ENCODE data around the gene ARHGAP24. TPM values are rescaled to one million over a fixed set of nuclear protein-coding genes. Genes with fewer than 3 reads are reported as not detected.
A peak's percentile ranks its signal among the peaks of the same experiment; 100 is the strongest.

The ARHGAP24 gene
- total RNA-seq, 1 experiment from 2014 or later, result 65.1 TPM

GRCh38 chr4:85681221-85681657 is 206.3 kb downstream of the ARHGAP24 start:
- Histone ChIP-seq H3K9me3 (ENCODE audit: low read length) (no peaks in the 10 kb centered on the region), H3K9ac (ENCODE audit: low read length) (no peak overlapping the region; the same call in 1 of the 2 replicates), H3K27me3 (ENCODE audit: low read length) (no peaks in the 10 kb centered on the region), H3K9me2 (replicated peaks; ENCODE audit: insufficient read depth, low read length) (no peaks in the 10 kb centered on the region), H3K79me2 (ENCODE audit: low read length) (peaks cover 10% of the 10 kb centered on the region; the same call in 1 of the 2 replicates), H3K27ac (ENCODE audit: low read length) (peak overlapping the region; percentile 80), H4K20me1 (ENCODE audit: insufficient read depth, low read depth, low read length) (no peaks in the 10 kb centered on the region), H3K4me1 (ENCODE audit: low read length) (peaks cover 52% of the 10 kb centered on the region), H2AFZ (ENCODE audit: low read length) (no peak overlapping the region), H3K4me3 (ENCODE audit: low read length) (no peak overlapping the region), H3K4me2 (ENCODE audit: low read depth, low read length, poor library complexity, severe bottlenecking) (peak overlapping the region; percentile 30), H3K36me3 (ENCODE audit: insufficient read depth, low read length) (no peaks in the 10 kb centered on the region)
- no peak for DNase-seq

- no peak for DNase-seq
- Histone ChIP-seq H3K9ac (ENCODE audit: low read length) (no peak overlapping the region), H2AFZ (ENCODE audit: low read length) (no peak overlapping the region), H3K4me1 (ENCODE audit: low read length) (peaks cover 46% of the 10 kb centered on the region), H3K27me3 (ENCODE audit: low read length) (no peaks in the 10 kb centered on the region), H4K20me1 (ENCODE audit: insufficient read depth, low read depth, low read length) (no peaks in the 10 kb centered on the region), H3K79me2 (ENCODE audit: low read length) (peaks cover 12% of the 10 kb centered on the region; the same call in 1 of the 2 replicates), H3K9me3 (ENCODE audit: low read length) (no peaks in the 10 kb centered on the region), H3K4me2 (ENCODE audit: low read depth, low read length, poor library complexity, severe bottlenecking) (no peak overlapping the region), H3K9me2 (replicated peaks; ENCODE audit: insufficient read depth, low read length) (no peaks in the 10 kb centered on the region), H3K4me3 (ENCODE audit: low read length) (no peak overlapping the region), H3K36me3 (ENCODE audit: insufficient read depth, low read length) (no peaks in the 10 kb centered on the region), H3K27ac (ENCODE audit: low read length) (peak overlapping the region; percentile 80)
Measured at GRCh38 chr4:85681921-85682320, 207.0 kb downstream of the ARHGAP24 start.

- Histone ChIP-seq H3K27ac (ENCODE audit: low read length) (peak overlapping the region; percentile 80; the same call in 1 of the 2 replicates), H4K20me1 (ENCODE audit: insufficient read depth, low read depth, low read length) (no peaks in the 10 kb centered on the region), H2AFZ (ENCODE audit: low read length) (no peak overlapping the region), H3K4me3 (ENCODE audit: low read length) (no peak overlapping the region), H3K4me1 (ENCODE audit: low read length) (peaks cover 42% of the 10 kb centered on the region), H3K9me3 (ENCODE audit: low read length) (no peaks in the 10 kb centered on the region), H3K9ac (ENCODE audit: low read length) (no peak overlapping the region), H3K4me2 (ENCODE audit: low read depth, low read length, poor library complexity, severe bottlenecking) (no peak overlapping the region), H3K79me2 (ENCODE audit: low read length) (peaks cover 16% of the 10 kb centered on the region), H3K27me3 (ENCODE audit: low read length) (no peaks in the 10 kb centered on the region), H3K36me3 (ENCODE audit: insufficient read depth, low read length) (no peaks in the 10 kb centered on the region), H3K9me2 (replicated peaks; ENCODE audit: insufficient read depth, low read length) (no peaks in the 10 kb centered on the region)
- DNase-seq, result no peak
Measured at GRCh38 chr4:85682391-85682790, 207.4 kb downstream of the ARHGAP24 start.

- Histone ChIP-seq H3K27ac (ENCODE audit: low read length) (peak overlapping the region; percentile 37; the same call in 1 of the 2 replicates), H3K9me3 (ENCODE audit: low read length) (no peaks in the 10 kb centered on the region), H3K4me1 (ENCODE audit: low read length) (peaks cover 27% of the 10 kb centered on the region), H3K9ac (ENCODE audit: low read length) (no peak overlapping the region), H2AFZ (ENCODE audit: low read length) (no peak overlapping the region), H3K36me3 (ENCODE audit: insufficient read depth, low read length) (no peaks in the 10 kb centered on the region), H4K20me1 (ENCODE audit: insufficient read depth, low read depth, low read length) (no peaks in the 10 kb centered on the region), H3K9me2 (replicated peaks; ENCODE audit: insufficient read depth, low read length) (no peaks in the 10 kb centered on the region), H3K4me2 (ENCODE audit: low read depth, low read length, poor library complexity, severe bottlenecking) (no peak overlapping the region), H3K4me3 (ENCODE audit: low read length) (no peak overlapping the region), H3K79me2 (ENCODE audit: low read length) (peaks cover 35% of the 10 kb centered on the region), H3K27me3 (ENCODE audit: low read length) (no peaks in the 10 kb centered on the region)
- no peak for DNase-seq
Measured at GRCh38 chr4:85684676-85685075, 209.7 kb downstream of the ARHGAP24 start.

GRCh38 chr4:85686398-85686797 is 211.4 kb downstream of the ARHGAP24 start:
- DNase-seq, result no peak
- H3K36me3 ChIP-seq (ENCODE audit: insufficient read depth, low read length), result no peaks in the 10 kb centered on the region
- no peak overlapping the region for H2AFZ ChIP-seq (ENCODE audit: low read length)
- no peaks in the 10 kb centered on the region for H4K20me1 ChIP-seq (ENCODE audit: insufficient read depth, low read depth, low read length)
- no peaks in the 10 kb centered on the region for H3K9me2 ChIP-seq (replicated peaks; ENCODE audit: insufficient read depth, low read length)
- H3K4me3 ChIP-seq (ENCODE audit: low read length), result no peak overlapping the region
- H3K79me2 ChIP-seq (ENCODE audit: low read length), result peaks cover 44% of the 10 kb centered on the region
- no peak overlapping the region for H3K9ac ChIP-seq (ENCODE audit: low read length)
- peaks cover 11% of the 10 kb centered on the region for H3K4me1 ChIP-seq (ENCODE audit: low read length)
- no peaks in the 10 kb centered on the region for H3K9me3 ChIP-seq (ENCODE audit: low read length)
- H3K4me2 ChIP-seq (ENCODE audit: low read depth, low read length, poor library complexity, severe bottlenecking), result no peak overlapping the region
- H3K27ac ChIP-seq (ENCODE audit: low read length), result no peak overlapping the region
- H3K27me3 ChIP-seq (ENCODE audit: low read length), result no peaks in the 10 kb centered on the region

GRCh38 chr4:85688055-85688740 is 213.2 kb downstream of the ARHGAP24 start:
- no peak overlapping the region for H2AFZ ChIP-seq (ENCODE audit: low read length)
- no peaks in the 10 kb centered on the region for H3K36me3 ChIP-seq (ENCODE audit: insufficient read depth, low read length)
- H3K79me2 ChIP-seq (ENCODE audit: low read length), result peaks cover 61% of the 10 kb centered on the region
- no peak for DNase-seq
- no peak overlapping the region for H3K27ac ChIP-seq (ENCODE audit: low read length)
- no peak overlapping the region for H3K4me3 ChIP-seq (ENCODE audit: low read length)
- H3K9me3 ChIP-seq (ENCODE audit: low read length), result no peaks in the 10 kb centered on the region
- H4K20me1 ChIP-seq (ENCODE audit: insufficient read depth, low read depth, low read length), result no peaks in the 10 kb centered on the region
- no peaks in the 10 kb centered on the region for H3K9me2 ChIP-seq (replicated peaks; ENCODE audit: insufficient read depth, low read length)
- no peak overlapping the region for H3K4me2 ChIP-seq (ENCODE audit: low read depth, low read length, poor library complexity, severe bottlenecking)
- H3K4me1 ChIP-seq (ENCODE audit: low read length), result no peaks in the 10 kb centered on the region; the same call in 1 of the 2 replicates
- H3K27me3 ChIP-seq (ENCODE audit: low read length), result no peaks in the 10 kb centered on the region
- no peak overlapping the region for H3K9ac ChIP-seq (ENCODE audit: low read length)

GRCh38 chr4:85696661-85697060 is 221.7 kb downstream of the ARHGAP24 start:
- H3K79me2 ChIP-seq (ENCODE audit: low read length), result peaks cover 39% of the 10 kb centered on the region
- H3K36me3 ChIP-seq (ENCODE audit: insufficient read depth, low read length), result no peaks in the 10 kb centered on the region
- no peaks in the 10 kb centered on the region for H3K9me2 ChIP-seq (replicated peaks; ENCODE audit: insufficient read depth, low read length)
- H3K27ac ChIP-seq (ENCODE audit: low read length), result no peak overlapping the region
- H3K9ac ChIP-seq (ENCODE audit: low read length), result no peak overlapping the region
- H3K9me3 ChIP-seq (ENCODE audit: low read length), result no peaks in the 10 kb centered on the region
- H3K4me1 ChIP-seq (ENCODE audit: low read length), result peaks cover 18% of the 10 kb centered on the region
- DNase-seq, result no peak
- H3K27me3 ChIP-seq (ENCODE audit: low read length), result no peaks in the 10 kb centered on the region
- H4K20me1 ChIP-seq (ENCODE audit: insufficient read depth, low read depth, low read length), result no peaks in the 10 kb centered on the region
- no peak overlapping the region for H2AFZ ChIP-seq (ENCODE audit: low read length)
- no peak overlapping the region for H3K4me3 ChIP-seq (ENCODE audit: low read length)
- no peak overlapping the region for H3K4me2 ChIP-seq (ENCODE audit: low read depth, low read length, poor library complexity, severe bottlenecking)

GRCh38 chr4:85697854-85698253 is 222.9 kb downstream of the ARHGAP24 start:
- H3K27me3 ChIP-seq (ENCODE audit: low read length), result no peaks in the 10 kb centered on the region
- H3K4me2 ChIP-seq (ENCODE audit: low read depth, low read length, poor library complexity, severe bottlenecking), result no peak overlapping the region
- no peak overlapping the region for H3K4me3 ChIP-seq (ENCODE audit: low read length)
- no peaks in the 10 kb centered on the region for H3K36me3 ChIP-seq (ENCODE audit: insufficient read depth, low read length)
- H4K20me1 ChIP-seq (ENCODE audit: insufficient read depth, low read depth, low read length), result no peaks in the 10 kb centered on the region
- H3K79me2 ChIP-seq (ENCODE audit: low read length), result peaks cover 32% of the 10 kb centered on the region
- no peak overlapping the region for H2AFZ ChIP-seq (ENCODE audit: low read length)
- H3K9me2 ChIP-seq (replicated peaks; ENCODE audit: insufficient read depth, low read length), result no peaks in the 10 kb centered on the region
- no peak overlapping the region for H3K9ac ChIP-seq (ENCODE audit: low read length)
- peaks cover 30% of the 10 kb centered on the region for H3K4me1 ChIP-seq (ENCODE audit: low read length)
- no peak for DNase-seq
- 0 out of 2 replicates have a peak overlapping the region, but pooled peaks have one; percentile 2 for H3K27ac ChIP-seq (ENCODE audit: low read length)
- H3K9me3 ChIP-seq (ENCODE audit: low read length), result no peaks in the 10 kb centered on the region

Measured in Karpas-422 (cell line).